ENCODE results near the gene FNBP1. TPM values are rescaled to one million over a fixed set of nuclear protein-coding genes. Genes with fewer than 3 reads are reported as not detected.

Gene FNBP1
- total and polyA plus RNA-seq, 2 donors (not counting 1 experiment from before 2014, with no cell fraction given) = 42.9 to 318 TPM

GRCh38 chr9:129932303-129933151, 110.5 kb downstream of the FNBP1 start:
- Histone ChIP-seq H3K36me3 (replicated peaks in 1 of 2; ENCODE audit: control extremely low read depth in 1 of 2, control insufficient read depth in 1 of 2, extremely low read depth in 1 of 2, insufficient read depth in 2 of 2, low read length in 1 of 2) (peaks cover 2 to 23% of the 10 kb centered on the region in 2 experiments), H4K20me1 (ENCODE audit: control insufficient read depth, insufficient read depth, low read length, poor library complexity, severe bottlenecking) (peaks cover 8% of the 10 kb centered on the region), H3K4me2 (replicated peaks; ENCODE audit: low read depth, low read length, poor library complexity, severe bottlenecking) (peak overlapping the region; percentile 58), H3K9me3 (ENCODE audit: control extremely low read depth in 1 of 3, control insufficient read depth in 2 of 3, insufficient read depth in 1 of 3, low read length in 2 of 3) (no peaks in the 10 kb centered on the region), H3K27ac (ENCODE audit: low read length in 2 of 2) (peak overlapping the region in 1 of 2 donors; percentile 63), H2AFZ (ENCODE audit: insufficient read depth, low read depth, low read length, poor library complexity, severe bottlenecking) (no peak overlapping the region), H3K9ac (ENCODE audit: low read length) (peak overlapping the region; percentile 12), H3K4me1 (ENCODE audit: control insufficient read depth in 2 of 2, insufficient read depth in 2 of 2, low read length in 2 of 2) (peaks cover 14 to 31% of the 10 kb centered on the region in 2 donors), H3K4me3 (ENCODE audit: control extremely low read depth in 1 of 5, extremely low read depth in 1 of 5, insufficient read depth in 1 of 5, low read depth in 2 of 5, low read length in 4 of 5) (peak overlapping the region in 1 of 5 experiments; percentile 23), H3K27me3 (replicated peaks in 1 of 4; ENCODE audit: control extremely low read depth in 1 of 4, control insufficient read depth in 3 of 4, insufficient read depth in 4 of 4, low read length in 3 of 4) (no peaks in the 10 kb centered on the region), H3K79me2 (ENCODE audit: control insufficient read depth, insufficient read depth, low read length) (peaks cover 68% of the 10 kb centered on the region)
- WGBS (ENCODE audit: insufficient coverage) = 38% methylated on average over 4 of the region's 8 CpGs
- Mint-ChIP-seq H3K4me1 (peaks cover 34% of the 10 kb centered on the region), H3K9me3 (ENCODE audit: insufficient read depth) (no peaks in the 10 kb centered on the region), H3K27me3 (no peaks in the 10 kb centered on the region), H3K27ac (peak overlapping the region; percentile 83), H3K4me3 (peak overlapping the region; percentile 50)
- intact Hi-C loops (cut with micrococcal nuclease) = loop anchor here (5.0 kb wide), 1 partner anchor 45 kb away; no protein-coding TSS in a partner anchor
- ChIA-PET CTCF (interaction anchor here (0.8 to 2.3 kb wide), 6 partner anchors 9 to 175 kb away, joined by 3 to 7 read pairs (median 4); no protein-coding TSS in a partner anchor), POLR2A (no interaction called here)
- DNase-seq = peak; percentile 29
- TF ChIP-seq CTCF (IDR thresholded peaks at IDR 0.05) = no peak
- no peak for TF ChIP-seq EZH2 (IDR thresholded peaks at IDR 0.05; ENCODE audit: borderline replicate concordance, insufficient read depth, low read depth, low read length, poor library complexity, severe bottlenecking)
- ATAC-seq (ENCODE audit: low read depth) = no peak

- H2AFZ ChIP-seq (ENCODE audit: insufficient read depth, low read depth, low read length, poor library complexity, severe bottlenecking) = no peak overlapping the region
- H3K4me3 ChIP-seq (ENCODE audit: control extremely low read depth in 1 of 5, extremely low read depth in 1 of 5, insufficient read depth in 1 of 5, low read depth in 2 of 5, low read length in 4 of 5) = no peak overlapping the region
- CTCF ChIA-PET = no interaction called here
- POLR2A ChIA-PET = no interaction called here
- no peak for DNase-seq
- no peak for TF ChIP-seq EZH2 (IDR thresholded peaks at IDR 0.05; ENCODE audit: borderline replicate concordance, insufficient read depth, low read depth, low read length, poor library complexity, severe bottlenecking)
- no peak for TF ChIP-seq CTCF (IDR thresholded peaks at IDR 0.05)
- H3K79me2 ChIP-seq (ENCODE audit: control insufficient read depth, insufficient read depth, low read length) = peaks cover 68% of the 10 kb centered on the region
- Mint-ChIP-seq H3K9me3 (ENCODE audit: insufficient read depth) (no peaks in the 10 kb centered on the region), H3K27me3 (no peaks in the 10 kb centered on the region), H3K4me1 (peaks cover 33% of the 10 kb centered on the region), H3K4me3 (no peak overlapping the region), H3K27ac (no peak overlapping the region)
- H3K36me3 ChIP-seq (replicated peaks in 1 of 2; ENCODE audit: control extremely low read depth in 1 of 2, control insufficient read depth in 1 of 2, extremely low read depth in 1 of 2, insufficient read depth in 2 of 2, low read length in 1 of 2) = peaks cover 6 to 38% of the 10 kb centered on the region in 2 experiments
- H3K27ac ChIP-seq (ENCODE audit: low read length in 2 of 2) = peak overlapping the region in 1 of 2 donors; percentile 30
- H3K4me1 ChIP-seq (ENCODE audit: control insufficient read depth in 2 of 2, insufficient read depth in 2 of 2, low read length in 2 of 2) = peaks cover 14 to 31% of the 10 kb centered on the region in 2 donors
- peaks cover under 1% of the 10 kb centered on the region for H4K20me1 ChIP-seq (ENCODE audit: control insufficient read depth, insufficient read depth, low read length, poor library complexity, severe bottlenecking)
- intact Hi-C loops (cut with micrococcal nuclease) = loop anchor here (5.0 kb wide), 1 partner anchor 43 kb away; no protein-coding TSS in a partner anchor
- H3K27me3 ChIP-seq (replicated peaks in 1 of 4; ENCODE audit: control extremely low read depth in 1 of 4, control insufficient read depth in 3 of 4, insufficient read depth in 4 of 4, low read length in 3 of 4) = no peaks in the 10 kb centered on the region
- WGBS (ENCODE audit: insufficient coverage) = no CpG with 5 or more reads among the region's 2 CpGs
- H3K4me2 ChIP-seq (replicated peaks; ENCODE audit: low read depth, low read length, poor library complexity, severe bottlenecking) = no peak overlapping the region
- H3K9ac ChIP-seq (ENCODE audit: low read length) = no peak overlapping the region
- ATAC-seq (ENCODE audit: low read depth) = no peak
- H3K9me3 ChIP-seq (ENCODE audit: control extremely low read depth in 1 of 3, control insufficient read depth in 2 of 3, insufficient read depth in 1 of 3, low read length in 2 of 3) = no peaks in the 10 kb centered on the region
Observed at GRCh38 chr9:129930743-129931142, 112.2 kb downstream of the FNBP1 start.

Data from B cell (primary cell).